GM12872 (cell line): ENCODE measurements around the gene ZIC5.

Experiments used
- TF ChIP-seq, protein P1 (sequence below): IDR thresholded peaks from 3 replicates; pipeline ENCODE4 v1.5.1; 2011; ENCODE audit warnings: low read depth, mild to moderate bottlenecking, low read length, moderate library complexity; ENCODE audit not compliant: insufficient read depth

Gene ZIC5

DNA sequence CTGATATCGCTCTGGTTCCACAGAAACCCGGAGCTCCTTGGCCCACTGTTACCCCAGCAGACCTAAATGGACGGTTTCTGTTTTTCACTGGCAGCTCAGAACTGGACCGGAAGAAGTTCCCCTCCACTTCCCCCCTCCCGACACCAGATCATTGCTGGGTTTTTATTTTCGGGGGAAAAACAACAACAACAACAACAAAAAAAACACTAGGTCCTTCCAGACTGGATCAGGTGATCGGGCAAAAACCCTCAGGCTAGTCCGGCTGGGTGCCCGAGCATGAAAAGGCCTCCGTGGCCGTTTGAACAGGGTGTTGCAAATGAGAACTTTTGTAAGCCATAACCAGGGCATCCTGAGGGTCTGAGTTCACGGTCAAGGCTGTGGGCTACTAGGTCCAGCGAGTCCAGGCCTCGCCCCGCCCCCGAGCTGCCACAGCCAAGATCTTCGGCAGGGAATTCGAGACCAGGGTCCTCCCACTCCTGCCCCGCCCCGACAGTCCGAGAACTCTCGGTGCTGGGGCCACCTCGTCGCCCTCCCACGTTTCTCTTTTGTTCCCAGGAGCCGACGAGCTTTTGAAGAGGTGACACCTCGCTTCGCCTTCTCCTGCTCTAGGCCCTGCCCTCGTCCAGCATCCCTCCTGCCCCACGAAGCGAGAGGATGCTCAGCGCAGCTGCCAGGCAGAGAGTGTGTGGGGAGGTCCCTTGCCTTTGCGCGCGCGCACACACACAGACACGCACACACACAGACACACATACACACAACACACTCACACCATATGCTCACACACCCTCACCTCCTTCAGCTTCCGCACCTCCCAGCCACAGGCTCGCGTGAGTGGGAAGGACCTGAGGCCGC, 18.8 kb upstream of the ZIC5 start:
- TF ChIP-seq, protein P1, sequence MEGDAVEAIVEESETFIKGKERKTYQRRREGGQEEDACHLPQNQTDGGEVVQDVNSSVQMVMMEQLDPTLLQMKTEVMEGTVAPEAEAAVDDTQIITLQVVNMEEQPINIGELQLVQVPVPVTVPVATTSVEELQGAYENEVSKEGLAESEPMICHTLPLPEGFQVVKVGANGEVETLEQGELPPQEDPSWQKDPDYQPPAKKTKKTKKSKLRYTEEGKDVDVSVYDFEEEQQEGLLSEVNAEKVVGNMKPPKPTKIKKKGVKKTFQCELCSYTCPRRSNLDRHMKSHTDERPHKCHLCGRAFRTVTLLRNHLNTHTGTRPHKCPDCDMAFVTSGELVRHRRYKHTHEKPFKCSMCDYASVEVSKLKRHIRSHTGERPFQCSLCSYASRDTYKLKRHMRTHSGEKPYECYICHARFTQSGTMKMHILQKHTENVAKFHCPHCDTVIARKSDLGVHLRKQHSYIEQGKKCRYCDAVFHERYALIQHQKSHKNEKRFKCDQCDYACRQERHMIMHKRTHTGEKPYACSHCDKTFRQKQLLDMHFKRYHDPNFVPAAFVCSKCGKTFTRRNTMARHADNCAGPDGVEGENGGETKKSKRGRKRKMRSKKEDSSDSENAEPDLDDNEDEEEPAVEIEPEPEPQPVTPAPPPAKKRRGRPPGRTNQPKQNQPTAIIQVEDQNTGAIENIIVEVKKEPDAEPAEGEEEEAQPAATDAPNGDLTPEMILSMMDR: no peak

DNA sequence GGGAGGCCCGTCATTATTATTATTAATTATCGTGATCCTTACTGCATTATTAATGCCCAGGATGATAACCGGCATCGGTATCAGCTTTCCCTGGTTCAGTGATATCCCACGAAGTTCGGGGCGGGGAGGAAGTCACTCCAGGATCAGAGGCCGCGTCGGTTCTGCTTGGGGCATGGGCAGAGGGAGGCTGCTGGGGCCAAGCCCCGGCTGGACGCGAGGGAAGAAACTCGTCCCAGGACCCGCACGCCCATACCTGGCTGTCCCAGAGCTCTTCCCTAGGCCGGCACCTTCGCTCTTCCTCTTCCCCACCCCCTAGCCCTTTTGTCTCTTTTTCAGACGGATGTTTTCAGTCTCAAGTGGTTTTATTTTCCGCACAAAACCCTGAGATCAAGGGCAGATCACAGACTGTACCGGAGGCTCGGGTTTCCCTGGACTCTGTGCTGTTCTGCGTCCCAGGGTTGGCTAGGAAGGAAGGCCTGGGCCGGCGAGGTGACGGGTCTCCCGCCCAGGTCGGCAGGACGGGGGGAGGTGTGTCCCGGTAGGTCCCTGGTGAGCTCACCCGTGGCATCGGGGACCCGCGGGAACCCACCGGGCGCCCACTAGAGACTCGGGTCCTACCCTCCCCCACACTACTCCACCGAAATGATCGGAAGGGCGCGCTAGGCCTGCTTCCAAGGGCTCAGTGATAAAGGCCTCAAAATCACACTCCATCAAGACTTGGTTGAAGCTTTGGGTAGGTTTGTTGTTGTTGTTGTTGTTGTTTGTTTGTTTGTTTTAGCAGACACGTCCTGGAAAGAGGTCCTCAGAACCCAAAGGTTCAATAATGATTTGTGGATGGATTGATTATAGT, 17.9 kb upstream of the ZIC5 start:
- TF ChIP-seq, protein P1: no peak

- TF ChIP-seq, protein P1: no peak
Observed at GRCh38 chr13:99988529-99989275, 17.1 kb upstream of the ZIC5 start.

- TF ChIP-seq, protein P1: no peak
Observed at GRCh38 chr13:99987154-99988019, 15.8 kb upstream of the ZIC5 start.

GRCh38 chr13:99986741-99987140, 15.2 kb upstream of the ZIC5 start:
- TF ChIP-seq, protein P1: no peak

GRCh38 chr13:99985886-99986527, 14.4 kb upstream of the ZIC5 start:
- TF ChIP-seq, protein P1: no peak
